BJ (cell line): ENCODE data around the gene COL4A6. TPM values are rescaled to one million over a fixed set of nuclear protein-coding genes. Genes with fewer than 3 reads are reported as not detected.

Experiments
- CTCF ChIA-PET: fragments of 350-600 bp; formaldehyde crosslinking; extraction: SDS; loops from one replicate; lab custom pipeline; 2021; ENCODE audit warnings: antibody characterized with exemption, inconsistent platforms; lab: Yijun Ruan, JAX
- POLR2A ChIA-PET: fragments of 300-600 bp; sonication (Branson Sonifier 250); formaldehyde crosslinking; extraction: SDS; loops from one replicate; lab custom pipeline; 2021; ENCODE audit warnings: antibody characterized with exemption; lab: Charles Lee
- DNase-seq: peaks from one replicate; pipeline ENCODE4 v3.0.0-alpha.2; 2011; ENCODE audit warnings: low read depth
- H3K27me3 ChIP-seq: 2 replicates; pipeline ENCODE4 v1.6.0; 2011; ENCODE audit warnings: low read length; ENCODE audit not compliant: control insufficient read depth, insufficient read depth
- H3K36me3 ChIP-seq: 2 replicates; pipeline ENCODE4 v1.5.1; 2011; ENCODE audit warnings: low read length; ENCODE audit not compliant: control insufficient read depth, insufficient read depth
- H3K4me3 ChIP-seq: 2 replicates; pipeline ENCODE4 v1.5.1; 2011; ENCODE audit warnings: low read depth, mild to moderate bottlenecking, control low read depth, low read length
- polyA plus RNA-seq: library from polyadenylated mRNA; depleted of rRNA; stranded (reverse); fragments of >200 nt; gene quantifications from 2 replicates; pipeline ENCODE4 v1.2.3, GENCODE V29; 2011
- TF ChIP-seq, protein P1 (sequence below): IDR thresholded peaks from 2 replicates; pipeline ENCODE4 v1.5.1; 2011; ENCODE audit warnings: low read depth, mild to moderate bottlenecking, control low read depth, inconsistent platforms, low read length, moderate library complexity; ENCODE audit not compliant: insufficient read depth

Gene COL4A6
- polyA plus RNA-seq, 1 experiment: 0.09 TPM

DNA sequence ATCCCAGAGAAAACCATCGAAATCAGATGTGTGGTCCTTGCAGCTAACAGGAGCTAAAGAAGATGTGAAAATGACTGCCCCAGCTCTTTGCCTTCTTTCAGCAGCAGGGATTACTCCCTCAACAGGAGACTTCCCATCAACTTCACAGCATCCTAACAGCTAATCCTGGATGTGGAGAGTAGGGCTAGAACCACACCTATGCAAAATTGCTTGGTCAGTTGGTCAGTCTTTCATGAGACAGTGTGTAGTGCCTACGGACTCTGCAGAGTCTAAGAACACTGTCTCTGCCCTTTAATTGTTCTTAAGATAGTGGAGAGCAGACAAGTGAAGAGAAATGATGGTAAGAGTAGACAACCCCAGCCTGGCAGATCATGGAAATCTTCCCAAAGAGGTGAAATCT, 133.5 kb downstream of the COL4A6 start:
- TF ChIP-seq, protein P1, sequence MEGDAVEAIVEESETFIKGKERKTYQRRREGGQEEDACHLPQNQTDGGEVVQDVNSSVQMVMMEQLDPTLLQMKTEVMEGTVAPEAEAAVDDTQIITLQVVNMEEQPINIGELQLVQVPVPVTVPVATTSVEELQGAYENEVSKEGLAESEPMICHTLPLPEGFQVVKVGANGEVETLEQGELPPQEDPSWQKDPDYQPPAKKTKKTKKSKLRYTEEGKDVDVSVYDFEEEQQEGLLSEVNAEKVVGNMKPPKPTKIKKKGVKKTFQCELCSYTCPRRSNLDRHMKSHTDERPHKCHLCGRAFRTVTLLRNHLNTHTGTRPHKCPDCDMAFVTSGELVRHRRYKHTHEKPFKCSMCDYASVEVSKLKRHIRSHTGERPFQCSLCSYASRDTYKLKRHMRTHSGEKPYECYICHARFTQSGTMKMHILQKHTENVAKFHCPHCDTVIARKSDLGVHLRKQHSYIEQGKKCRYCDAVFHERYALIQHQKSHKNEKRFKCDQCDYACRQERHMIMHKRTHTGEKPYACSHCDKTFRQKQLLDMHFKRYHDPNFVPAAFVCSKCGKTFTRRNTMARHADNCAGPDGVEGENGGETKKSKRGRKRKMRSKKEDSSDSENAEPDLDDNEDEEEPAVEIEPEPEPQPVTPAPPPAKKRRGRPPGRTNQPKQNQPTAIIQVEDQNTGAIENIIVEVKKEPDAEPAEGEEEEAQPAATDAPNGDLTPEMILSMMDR: no peak
- ChIA-PET CTCF (no interaction called here), POLR2A (no interaction called here)
- Histone ChIP-seq H3K4me3 (no peak overlapping the region), H3K27me3 (no peaks in the 10 kb centered on the region), H3K36me3 (no peaks in the 10 kb centered on the region)
- DNase-seq: no peak

- CTCF ChIA-PET: no interaction called here
- Histone ChIP-seq H3K36me3 (no peaks in the 10 kb centered on the region), H3K4me3 (no peak overlapping the region), H3K27me3 (no peaks in the 10 kb centered on the region)
- TF ChIP-seq, protein P1: no peak
- POLR2A ChIA-PET: no interaction called here
- DNase-seq: no peak
These were observed 134.0 kb downstream of the COL4A6 start for GRCh38 chrX:108304210-108304609.

DNA sequence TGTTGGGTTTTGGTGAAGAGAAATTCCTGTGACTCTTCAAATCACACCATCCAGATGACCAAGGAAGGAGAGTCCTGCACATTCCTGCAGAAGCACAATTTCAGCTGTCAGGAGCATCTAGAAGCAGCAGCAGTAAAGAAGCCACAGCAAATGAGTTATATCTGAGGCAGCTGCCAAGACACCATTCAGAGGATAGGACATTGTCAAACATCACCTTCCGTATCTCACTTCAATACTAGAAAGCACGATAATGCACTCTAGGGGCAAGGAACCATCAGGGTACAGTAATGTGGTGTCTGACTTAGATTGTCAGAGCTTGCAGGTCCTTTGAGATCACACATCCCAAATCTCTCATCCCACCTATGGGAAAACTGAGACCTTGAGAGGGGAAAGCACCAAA, 134.5 kb downstream of the COL4A6 start:
- TF ChIP-seq, protein P1: no peak
- H3K4me3 ChIP-seq: no peak overlapping the region
- no peak for DNase-seq
- ChIA-PET CTCF (no interaction called here), POLR2A (no interaction called here)
- H3K36me3 ChIP-seq: no peaks in the 10 kb centered on the region
- H3K27me3 ChIP-seq: no peaks in the 10 kb centered on the region

GRCh38 chrX:108299704-108300103, 138.5 kb downstream of the COL4A6 start:
- CTCF ChIA-PET: no interaction called here
- Histone ChIP-seq H3K36me3 (no peaks in the 10 kb centered on the region), H3K4me3 (no peak overlapping the region), H3K27me3 (no peaks in the 10 kb centered on the region)
- DNase-seq: no peak
- POLR2A ChIA-PET: no interaction called here
- TF ChIP-seq, protein P1: no peak

- DNase-seq: no peak
- ChIA-PET POLR2A (no interaction called here), CTCF (no interaction called here)
- TF ChIP-seq, protein P1: no peak
- H3K27me3 ChIP-seq: no peaks in the 10 kb centered on the region
- H3K36me3 ChIP-seq: no peaks in the 10 kb centered on the region
- no peak overlapping the region for H3K4me3 ChIP-seq
These were observed 139.1 kb downstream of the COL4A6 start for GRCh38 chrX:108299101-108299591.
